Upper lobe of right lung (tissue), 1 donor: Measurements from ENCODE around the gene SHC3. TPM values are rescaled to one million over a fixed set of nuclear protein-coding genes. Genes with fewer than 3 reads are reported as not detected.

Experiments
- ATAC-seq: fragments of 200-7000 bp; cut with Tn5 transposase; one replicate; pipeline ENCODE4 v1.9.1; 2020; ENCODE audit warnings: mild to moderate bottlenecking, moderate library complexity
- DNase-seq: peaks from one replicate; pipeline ENCODE4 v3.0.0-alpha.2; 2020
- H3K27ac ChIP-seq: fragments of 200-600 bp; one replicate; pipeline ENCODE4 v1.8.0; 2022
- H3K27me3 ChIP-seq: fragments of 200-600 bp; one replicate; pipeline ENCODE4 v1.8.0; 2022; ENCODE audit warnings: mild to moderate bottlenecking
- H3K36me3 ChIP-seq: fragments of 200-600 bp; one replicate; pipeline ENCODE4 v1.8.0; 2022
- H3K4me1 ChIP-seq: fragments of 200-600 bp; one replicate; pipeline ENCODE4 v1.8.0; 2022
- H3K4me3 ChIP-seq: fragments of 200-600 bp; one replicate; pipeline ENCODE4 v1.8.0; 2022; ENCODE audit warnings: mild to moderate bottlenecking
- H3K9me3 ChIP-seq: fragments of 200-600 bp; one replicate; pipeline ENCODE4 v1.8.0; 2022
- CTCF ChIP-seq: fragments of 200-600 bp; IDR thresholded peaks from one replicate; pipeline ENCODE4 v1.8.0; 2022; ENCODE audit warnings: antibody characterized with exemption
- intact Hi-C: fragments of 100-400 bp; cut with DNase I; formaldehyde crosslinking; loops from one replicate; pipeline ENCODE4 v1.11.0; 2022
- total RNA-seq: library from RNA; stranded (reverse); fragmentation: NEBNext Ultra II Directional; extraction: Animal tissue kit (Norgen Biotek cat#: 25700); gene quantifications from one replicate; pipeline ENCODE4 v1.2.1, GENCODE V29; 2021
- donor health status: DM: no; HTN: yes; CAD: no; lungs with severe emphysema.

The SHC3 gene
- total RNA-seq, 1 donor from 2014 or later = 12.9 TPM

GRCh38 chr9:89183146-89183545 is 4.5 kb upstream of the SHC3 start:
- Histone ChIP-seq H3K4me3 (no peak overlapping the region), H3K27ac (no peak overlapping the region), H3K36me3 (no peaks in the 10 kb centered on the region), H3K27me3 (no peaks in the 10 kb centered on the region), H3K9me3 (no peaks in the 10 kb centered on the region), H3K4me1 (peaks cover 14% of the 10 kb centered on the region)
- no peak for ATAC-seq
- DNase-seq = no peak
- intact Hi-C loops = no loop called here
- no peak for TF ChIP-seq CTCF

- Histone ChIP-seq H3K4me3 (no peak overlapping the region), H3K27ac (no peak overlapping the region), H3K9me3 (no peaks in the 10 kb centered on the region), H3K36me3 (no peaks in the 10 kb centered on the region), H3K27me3 (peaks cover 4% of the 10 kb centered on the region), H3K4me1 (peaks cover 15% of the 10 kb centered on the region)
- ATAC-seq (no peak), DNase-seq (no peak)
- intact Hi-C loops = no loop called here
- no peak for TF ChIP-seq CTCF
Observed at GRCh38 chr9:89182369-89182768, 3.8 kb upstream of the SHC3 start.

GRCh38 chr9:89179895-89180734 is 1.5 kb upstream of the SHC3 start:
- no peaks in the 10 kb centered on the region for H3K36me3 ChIP-seq
- peaks cover 26% of the 10 kb centered on the region for H3K27me3 ChIP-seq
- peaks cover 15% of the 10 kb centered on the region for H3K4me1 ChIP-seq
- H3K9me3 ChIP-seq = no peaks in the 10 kb centered on the region
- DNase-seq = peak; percentile 92
- peak overlapping the region; percentile 80 for H3K27ac ChIP-seq
- peak overlapping the region; percentile 34 for H3K4me3 ChIP-seq
- intact Hi-C loops = no loop called here
- ATAC-seq = peak; percentile 86
- TF ChIP-seq CTCF = no peak

- intact Hi-C loops = no loop called here
- Histone ChIP-seq H3K9me3 (no peaks in the 10 kb centered on the region), H3K27me3 (peaks cover 26% of the 10 kb centered on the region), H3K4me3 (peak overlapping the region; percentile 34), H3K36me3 (no peaks in the 10 kb centered on the region), H3K4me1 (peaks cover 15% of the 10 kb centered on the region), H3K27ac (peak overlapping the region; percentile 80)
- no peak for ATAC-seq
- no peak for DNase-seq
- no peak for TF ChIP-seq CTCF
Observed at GRCh38 chr9:89179540-89179894, 899 bp upstream of the SHC3 start.

- peak overlapping the region; percentile 56 for H3K4me3 ChIP-seq
- no peak for ATAC-seq
- H3K36me3 ChIP-seq = no peaks in the 10 kb centered on the region
- H3K27ac ChIP-seq = peak overlapping the region; percentile 66
- intact Hi-C loops = no loop called here
- H3K9me3 ChIP-seq = no peaks in the 10 kb centered on the region
- peaks cover 30% of the 10 kb centered on the region for H3K27me3 ChIP-seq
- no peak for TF ChIP-seq CTCF
- peaks cover 15% of the 10 kb centered on the region for H3K4me1 ChIP-seq
- no peak for DNase-seq
Observed at GRCh38 chr9:89178830-89179539, 367 bp upstream of the SHC3 start.
